ENCODE data around the gene LHX3.
A peak's percentile ranks its signal among the peaks of the same experiment; 100 is the strongest.

The LHX3 gene

GRCh38 chr9:136228107-136228875 is 23.4 kb upstream of the LHX3 start:
- Histone ChIP-seq H3K27ac (no peak overlapping the region), H3K36me3 (peaks cover 4% of the 10 kb centered on the region), H3K27me3 (no peaks in the 10 kb centered on the region), H3K9me3 (no peaks in the 10 kb centered on the region), H3K4me1 (ENCODE audit: control insufficient read depth in 1 of 2, insufficient read depth in 1 of 2, low read depth in 1 of 2, low read length in 1 of 2) (peaks cover 40 to 41% of the 10 kb centered on the region in 2 experiments), H3K4me3 (ENCODE audit: low read depth in 1 of 2, low read length in 1 of 2) (no peak overlapping the region)
- TF ChIP-seq, protein P1, sequence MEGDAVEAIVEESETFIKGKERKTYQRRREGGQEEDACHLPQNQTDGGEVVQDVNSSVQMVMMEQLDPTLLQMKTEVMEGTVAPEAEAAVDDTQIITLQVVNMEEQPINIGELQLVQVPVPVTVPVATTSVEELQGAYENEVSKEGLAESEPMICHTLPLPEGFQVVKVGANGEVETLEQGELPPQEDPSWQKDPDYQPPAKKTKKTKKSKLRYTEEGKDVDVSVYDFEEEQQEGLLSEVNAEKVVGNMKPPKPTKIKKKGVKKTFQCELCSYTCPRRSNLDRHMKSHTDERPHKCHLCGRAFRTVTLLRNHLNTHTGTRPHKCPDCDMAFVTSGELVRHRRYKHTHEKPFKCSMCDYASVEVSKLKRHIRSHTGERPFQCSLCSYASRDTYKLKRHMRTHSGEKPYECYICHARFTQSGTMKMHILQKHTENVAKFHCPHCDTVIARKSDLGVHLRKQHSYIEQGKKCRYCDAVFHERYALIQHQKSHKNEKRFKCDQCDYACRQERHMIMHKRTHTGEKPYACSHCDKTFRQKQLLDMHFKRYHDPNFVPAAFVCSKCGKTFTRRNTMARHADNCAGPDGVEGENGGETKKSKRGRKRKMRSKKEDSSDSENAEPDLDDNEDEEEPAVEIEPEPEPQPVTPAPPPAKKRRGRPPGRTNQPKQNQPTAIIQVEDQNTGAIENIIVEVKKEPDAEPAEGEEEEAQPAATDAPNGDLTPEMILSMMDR (IDR thresholded peaks at IDR 0.05) = no peak

- Histone ChIP-seq H3K4me1 (ENCODE audit: control insufficient read depth in 1 of 2, insufficient read depth in 1 of 2, low read depth in 1 of 2, low read length in 1 of 2) (peaks cover 25 to 26% of the 10 kb centered on the region in 2 experiments), H3K9me3 (no peaks in the 10 kb centered on the region), H3K27me3 (no peaks in the 10 kb centered on the region), H3K27ac (no peak overlapping the region), H3K36me3 (peaks cover 15% of the 10 kb centered on the region), H3K4me3 (ENCODE audit: low read depth in 1 of 2, low read length in 1 of 2) (no peak overlapping the region)
- TF ChIP-seq, protein P1 (IDR thresholded peaks at IDR 0.05) = no peak
These were observed 21.9 kb upstream of the LHX3 start for GRCh38 chr9:136226680-136227407.

DNA sequence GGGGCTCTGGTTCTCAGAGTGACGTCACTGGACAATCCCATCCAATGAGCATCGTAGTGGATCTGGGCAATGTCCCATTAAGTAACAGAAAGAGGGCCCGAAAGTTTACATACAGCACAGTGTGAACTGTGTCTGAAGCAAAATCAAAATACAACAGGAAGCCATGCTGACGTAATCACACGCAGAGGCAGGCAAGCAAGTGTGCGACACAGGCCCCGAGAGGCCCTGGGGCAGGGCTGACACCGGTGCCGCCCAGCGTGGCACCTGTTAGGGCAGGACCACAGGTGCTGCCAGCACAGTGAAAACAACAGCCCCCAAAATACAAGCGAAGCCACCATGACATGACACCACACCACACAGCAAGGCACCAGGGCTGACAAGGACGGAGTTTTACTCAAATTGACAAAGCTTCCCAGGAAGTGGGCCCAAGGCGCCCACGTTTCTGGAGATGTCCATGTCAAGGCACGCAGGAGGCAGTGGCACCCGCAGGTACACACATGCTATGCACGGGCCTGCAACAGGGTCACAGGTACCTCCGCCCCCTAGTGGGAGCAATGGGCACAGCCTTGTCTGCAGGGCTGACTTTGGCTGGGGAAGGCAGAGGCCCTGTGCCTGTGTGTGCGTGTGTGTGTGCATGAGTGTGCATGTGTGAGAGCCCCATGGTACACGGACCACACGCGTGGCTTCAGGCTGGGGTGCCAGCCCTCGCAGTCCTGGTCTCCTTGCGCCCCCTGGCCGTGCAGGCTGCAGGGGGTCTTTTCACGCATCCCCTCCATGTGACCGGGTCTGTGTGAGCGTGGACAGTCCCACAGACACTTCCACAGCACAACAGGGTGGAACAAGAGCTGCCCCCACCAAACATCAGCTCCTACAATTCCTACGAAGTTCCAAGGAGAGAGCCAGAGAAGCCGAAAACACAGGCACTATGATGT is 21.1 kb upstream of the LHX3 start:
- Histone ChIP-seq H3K4me3 (ENCODE audit: low read depth in 1 of 2, low read length in 1 of 2) (peak overlapping the region in 1 of 2 experiments; percentile 36), H3K36me3 (peaks cover 23% of the 10 kb centered on the region), H3K9me3 (no peaks in the 10 kb centered on the region), H3K27ac (peak overlapping the region; percentile 51), H3K4me1 (ENCODE audit: control insufficient read depth in 1 of 2, insufficient read depth in 1 of 2, low read depth in 1 of 2, low read length in 1 of 2) (peaks cover 21 to 25% of the 10 kb centered on the region in 2 experiments), H3K27me3 (no peaks in the 10 kb centered on the region)
- TF ChIP-seq, protein P1 (IDR thresholded peaks at IDR 0.05) = peak; percentile 70

GRCh38 chr9:136225366-136225747 is 20.4 kb upstream of the LHX3 start:
- Histone ChIP-seq H3K4me1 (ENCODE audit: control insufficient read depth in 1 of 2, insufficient read depth in 1 of 2, low read depth in 1 of 2, low read length in 1 of 2) (peaks cover 21 to 25% of the 10 kb centered on the region in 2 experiments), H3K27ac (peak overlapping the region; percentile 51), H3K4me3 (ENCODE audit: low read depth in 1 of 2, low read length in 1 of 2) (peak overlapping the region in 1 of 2 experiments; percentile 36), H3K36me3 (peaks cover 25% of the 10 kb centered on the region), H3K27me3 (no peaks in the 10 kb centered on the region), H3K9me3 (no peaks in the 10 kb centered on the region)
- TF ChIP-seq, protein P1 (IDR thresholded peaks at IDR 0.05) = no peak

Measured in neutrophil (primary cell).